H1 (cell line): ENCODE measurements around the gene LCNL1. TPM values are rescaled to one million over a fixed set of nuclear protein-coding genes. Genes with fewer than 3 reads are reported as not detected.

Experiments used
- CTCF ChIA-PET: fragments of 300-600 bp; sonication (Branson Sonifier 250); formaldehyde crosslinking; loops from one replicate; lab custom pipeline; 2021; ENCODE audit not compliant: partially characterized antibody; lab: Charles Lee
- POLR2A ChIA-PET: fragments of 300-600 bp; sonication (Branson Sonifier 250); formaldehyde crosslinking; loops from one replicate; lab custom pipeline; 2021; ENCODE audit warnings: inconsistent platforms; ENCODE audit not compliant: partially characterized antibody; lab: Charles Lee
- DNase-seq, 2 experiments: peaks; one replicate each; pipeline versions ENCODE4 v3.0.0 to v3.0.0-alpha.2; 2010 to 2022; ENCODE audit warnings: low spot score in 2 of 2, low read depth in 1 of 2, mixed read lengths in 1 of 2
- FAIRE-seq: peaks from 2 replicates; lab custom pipeline; 2011; peaks lifted over from hg19 to GRCh38; lab: Jason Lieb, UNC
- H2AFZ ChIP-seq: 2 replicates; pipeline ENCODE4 v1.8.1; 2012; ENCODE audit warnings: low read length, inconsistent platforms
- H2AK5ac ChIP-seq: 2 replicates; pipeline ENCODE4 v1.6.1; 2013; ENCODE audit warnings: low read depth, low read length
- H2BK120ac ChIP-seq: replicated peaks from 2 replicates; pipeline ENCODE3; 2013; ENCODE audit warnings: low read depth, low read length, inconsistent platforms
- H2BK12ac ChIP-seq: 2 replicates; pipeline ENCODE4 v1.6.1; 2013; ENCODE audit warnings: low read depth, low read length
- H2BK15ac ChIP-seq: 2 replicates; pipeline ENCODE4 v1.6.1; 2013; ENCODE audit warnings: low read length
- H2BK20ac ChIP-seq: 2 replicates; pipeline ENCODE4 v1.6.1; 2013; ENCODE audit warnings: low read length
- H2BK5ac ChIP-seq: 2 replicates; pipeline ENCODE4 v1.6.1; 2013; ENCODE audit warnings: low read depth, low read length
- H3K14ac ChIP-seq: 2 replicates; pipeline ENCODE4 v1.6.1; 2013; ENCODE audit warnings: inconsistent platforms; ENCODE audit not compliant: insufficient read length
- H3K18ac ChIP-seq: 2 replicates; pipeline ENCODE4 v1.6.1; 2013; ENCODE audit warnings: low read length; ENCODE audit errors: extremely low read depth
- H3K23ac ChIP-seq: 2 replicates; pipeline ENCODE4 v1.6.1; 2013; ENCODE audit warnings: inconsistent platforms; ENCODE audit not compliant: insufficient read length
- H3K23me2 ChIP-seq: 2 replicates; pipeline ENCODE4 v1.6.1; 2013; ENCODE audit warnings: low read depth, low read length
- H3K27ac ChIP-seq: 2 replicates; pipeline ENCODE4 v1.6.1; 2011; ENCODE audit warnings: low read depth, low read length, inconsistent platforms
- H3K27me3 ChIP-seq, 4 experiments: replicated peaks in 1 of 4; 1 replicate in 1 of 4; 2 replicates in 3 of 4; pipeline versions ENCODE4 v1.6.1 to v1.8.1; 2011 to 2013; ENCODE audit warnings: low read length in 3 of 4, mild to moderate bottlenecking in 3 of 4, inconsistent platforms in 2 of 4, mixed read lengths in 2 of 4, moderate library complexity in 1 of 4; ENCODE audit not compliant: control insufficient read depth in 3 of 4, insufficient read depth in 3 of 4; ENCODE audit errors: extremely low read depth in 1 of 4
- H3K36me3 ChIP-seq, 4 experiments: 2 replicates each; pipeline versions ENCODE4 v1.6.1 to v1.8.1; 2011 to 2013; ENCODE audit warnings: mild to moderate bottlenecking in 4 of 4, low read length in 3 of 4, moderate library complexity in 2 of 4, control low read depth in 1 of 4, inconsistent platforms in 1 of 4; ENCODE audit not compliant: insufficient read depth in 4 of 4, control insufficient read depth in 2 of 4
- H3K4ac ChIP-seq: replicated peaks from 2 replicates; pipeline ENCODE3; 2013; ENCODE audit warnings: low read length, low read depth, mixed read lengths, inconsistent platforms; ENCODE audit not compliant: insufficient read length
- H3K4me1 ChIP-seq, 4 experiments: replicated peaks in 1 of 4; 1 replicate in 1 of 4; 2 replicates in 3 of 4; pipeline versions ENCODE4 v1.6.1 to v1.8.1; 2011 to 2013; ENCODE audit warnings: low read length in 3 of 4, inconsistent platforms in 2 of 4, mixed read lengths in 1 of 4; ENCODE audit not compliant: insufficient read depth in 4 of 4, control insufficient read depth in 3 of 4
- H3K4me2 ChIP-seq, 2 experiments: 2 replicates each; pipeline versions ENCODE4 v1.6.1 to v1.8.1; 2011 to 2013; ENCODE audit warnings: low read depth in 2 of 2, low read length in 2 of 2, control low read depth in 1 of 2, inconsistent platforms in 1 of 2, mild to moderate bottlenecking in 1 of 2; ENCODE audit not compliant: insufficient read depth in 1 of 2
- H3K4me3 ChIP-seq, 4 experiments: fragments of 200-600, 300-600 bp in 1 of 4; sonication (generic), shearing (Covaris generic), sonication (Bioruptor Twin) in 1 of 4; 2 replicates each; pipeline versions ENCODE4 v1.5.1 to v1.8.1; 2011 to 2016; ENCODE audit warnings: low read length in 4 of 4, low read depth in 3 of 4, control low read depth in 2 of 4, inconsistent platforms in 2 of 4, mild to moderate bottlenecking in 2 of 4, mixed read lengths in 1 of 4, moderate library complexity in 1 of 4; ENCODE audit not compliant: insufficient read depth in 2 of 4; ENCODE audit errors: extremely low read depth in 1 of 4
- H3K56ac ChIP-seq: replicated peaks from 2 replicates; pipeline ENCODE3; 2013; ENCODE audit warnings: low read depth, mild to moderate bottlenecking, mixed read lengths, low read length, inconsistent platforms; ENCODE audit not compliant: insufficient read length
- H3K79me1 ChIP-seq: 2 replicates; pipeline ENCODE4 v1.6.1; 2013; ENCODE audit warnings: low read depth, low read length, control low read depth
- H3K79me2 ChIP-seq, 2 experiments: 2 replicates each; pipeline versions ENCODE4 v1.6.1 to v1.8.1; 2012 to 2013; ENCODE audit warnings: low read length in 2 of 2, mild to moderate bottlenecking in 2 of 2, inconsistent platforms in 1 of 2; ENCODE audit not compliant: insufficient read depth in 2 of 2, control insufficient read depth in 1 of 2
- H3K9ac ChIP-seq, 4 experiments: replicated peaks in 1 of 4; 1 replicate in 1 of 4; 2 replicates in 3 of 4; pipeline versions ENCODE4 v1.6.1 to v1.8.1; 2011 to 2013; ENCODE audit warnings: low read depth in 3 of 4, low read length in 3 of 4, control low read depth in 2 of 4, mild to moderate bottlenecking in 2 of 4, moderate library complexity in 2 of 4, inconsistent platforms in 1 of 4; ENCODE audit errors: extremely low read depth in 1 of 4
- H3K9me3 ChIP-seq, 2 experiments: 2 replicates each; pipeline versions ENCODE4 v1.6.1 to v1.8.1; 2012 to 2013; ENCODE audit warnings: mild to moderate bottlenecking in 2 of 2, moderate library complexity in 2 of 2, control low read depth in 1 of 2, inconsistent platforms in 1 of 2, low read depth in 1 of 2, low read length in 1 of 2, mixed read lengths in 1 of 2; ENCODE audit not compliant: insufficient read depth in 2 of 2
- H4K20me1 ChIP-seq, 2 experiments: replicated peaks in 1 of 2; 2 replicates each; pipeline versions ENCODE3 to v1.8.1; 2011 to 2013; ENCODE audit warnings: inconsistent platforms in 2 of 2, low read length in 2 of 2, mild to moderate bottlenecking in 1 of 2; ENCODE audit not compliant: insufficient read depth in 2 of 2, control insufficient read depth in 1 of 2
- H4K5ac ChIP-seq: 2 replicates; pipeline ENCODE4 v1.6.1; 2013; ENCODE audit warnings: low read length, low read depth, mixed read lengths, inconsistent platforms; ENCODE audit not compliant: insufficient read length
- H4K8ac ChIP-seq: 2 replicates; pipeline ENCODE4 v1.8.0; 2013; ENCODE audit warnings: mild to moderate bottlenecking, moderate library complexity, low read length, inconsistent platforms; ENCODE audit not compliant: insufficient read depth; ENCODE audit errors: extremely low read depth
- H4K91ac ChIP-seq: replicated peaks from 2 replicates; pipeline ENCODE3; 2013; ENCODE audit warnings: low read length, mixed read lengths, inconsistent platforms; ENCODE audit not compliant: insufficient read length
- HDAC2 ChIP-seq, 2 experiments: fragments of 300-600 bp in 1 of 2; sonication (generic) in 1 of 2; IDR thresholded peaks; 2 replicates each; pipeline ENCODE4 v1.6.1; 2011 to 2012; ENCODE audit warnings: low read depth in 2 of 2, low read length in 2 of 2, mild to moderate bottlenecking in 2 of 2, moderate library complexity in 2 of 2, borderline replicate concordance in 1 of 2, inconsistent platforms in 1 of 2
- HDAC6 ChIP-seq: IDR thresholded peaks from one replicate; pipeline ENCODE4 v1.7.1; 2012; ENCODE audit warnings: low read depth, mild to moderate bottlenecking, inconsistent platforms, low read length, moderate library complexity
- JUND ChIP-seq: IDR thresholded peaks from 2 replicates; pipeline ENCODE4 v1.6.1; 2011; ENCODE audit warnings: mild to moderate bottlenecking, improper control_type of control experiment, low read length
- RXRA ChIP-seq: IDR thresholded peaks from 2 replicates; pipeline ENCODE4 v1.6.1; 2011; ENCODE audit warnings: low read depth, mild to moderate bottlenecking, low read length, moderate library complexity; ENCODE audit not compliant: insufficient read depth
- SIN3A ChIP-seq, 2 experiments: IDR thresholded peaks in 1 of 2; conservative IDR thresholded peaks in 1 of 2; 2 replicates each; pipeline ENCODE4 v1.6.1; 2011 to 2012; ENCODE audit warnings: low read length in 2 of 2, improper control_type of control experiment in 1 of 2, low read depth in 1 of 2, mild to moderate bottlenecking in 1 of 2
- SP1 ChIP-seq: IDR thresholded peaks from 2 replicates; pipeline ENCODE4 v1.6.1; 2011; ENCODE audit warnings: low read depth, low read length
- TAF1 ChIP-seq: IDR thresholded peaks from 2 replicates; pipeline ENCODE4 v1.6.1; 2011; ENCODE audit warnings: mild to moderate bottlenecking, low read depth, low read length
- WGBS, 2 experiments: shearing (Covaris generic) in 1 of 2; methylation state at CpG; one replicate each; pipeline versions ENCODE4 v1.1.6 to v1.1.7; 2013 to 2015; ENCODE audit warnings: low lambda C conversion rate in 2 of 2, mixed read lengths in 2 of 2, inconsistent platforms in 1 of 2, low coverage in 1 of 2, missing lambda C conversion rate in 1 of 2; ENCODE audit not compliant: insufficient replicate concordance in 2 of 2, insufficient coverage in 1 of 2, insufficient read length in 1 of 2; ENCODE audit errors: extremely low coverage in 1 of 2, missing lambda C conversion rate in 1 of 2; 5-methylcytosine and 5-hydroxymethylcytosine counted together
- polyA plus RNA-seq, 7 experiments: library from polyadenylated mRNA; depleted of rRNA in 3 of 7; stranded (reverse) in 5 of 7; unstranded in 2 of 7; fragments of >200 nt in 5 of 7; fragments of 200-250 nt in 2 of 7; gene quantifications; 1 replicate in 5 of 7; 2 replicates in 1 of 7; 4 replicates in 1 of 7; pipeline versions ENCODE4 v1.2.1 to v1.2.3, GENCODE V29; 2011 to 2013; ENCODE audit warnings: missing spikeins in 2 of 7, mixed read lengths in 2 of 7
- total RNA-seq: library from RNA; stranded (reverse); fragmentation: NEBNext Ultra II Directional; extraction: Animal tissue kit (Norgen Biotek cat#: 25700); gene quantifications from 2 replicates; pipeline ENCODE4 v1.2.1, GENCODE V29; 2021

Gene LCNL1
- total and polyA plus RNA-seq, 2 of the 8 experiments (the other 6 are each of a cell fraction or from before 2014, with no cell fraction given) = 0.11 TPM; not detected in 1

DNA sequence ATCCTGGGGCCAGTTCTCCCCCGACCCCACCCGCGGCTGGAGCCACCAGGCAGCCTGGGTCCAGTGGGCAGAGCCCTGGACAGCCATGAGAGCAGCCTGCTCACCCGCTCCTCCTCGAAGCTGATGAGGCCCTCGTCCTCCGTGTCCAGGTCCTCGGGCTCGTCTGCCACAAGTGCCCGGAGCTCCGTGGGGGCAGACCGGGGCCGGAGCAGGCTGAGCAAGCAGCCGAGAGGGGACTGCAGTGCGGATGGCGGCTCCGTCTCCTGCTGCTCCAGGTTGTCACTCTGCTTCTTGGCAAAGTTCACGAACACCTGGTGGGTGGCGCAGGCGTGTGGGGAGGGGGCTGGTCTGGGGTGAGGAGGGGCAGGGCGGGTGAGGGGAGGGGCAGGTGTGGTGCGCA lies 25.5 kb downstream of the LCNL1 start:
- Histone ChIP-seq H2BK20ac (no peak overlapping the region), H3K4ac (no peak overlapping the region), H3K79me1 (no peaks in the 10 kb centered on the region), H2AK5ac (no peak overlapping the region), H3K9me3 (peaks cover 0 to 10% of the 10 kb centered on the region in 2 experiments; a peak in 1 of 4 replicates), H3K27ac (no peak overlapping the region), H3K9ac (no peak overlapping the region), H3K4me1 (peaks cover 0 to 2% (median under 1%) of the 10 kb centered on the region in 4 experiments; a peak in 2 of 7 replicates), H3K36me3 (no peaks in the 10 kb centered on the region), H2BK12ac (no peak overlapping the region), H3K27me3 (no peaks in the 10 kb centered on the region), H3K18ac (no peak overlapping the region), H4K91ac (no peak overlapping the region), H2BK120ac (no peak overlapping the region), H4K5ac (no peak overlapping the region), H3K79me2 (no peaks in the 10 kb centered on the region), H3K23me2 (no peaks in the 10 kb centered on the region), H3K14ac (no peak overlapping the region), H3K4me3 (no peak overlapping the region), H3K4me2 (no peak overlapping the region), H2BK15ac (no peak overlapping the region), H3K23ac (no peak overlapping the region), H4K20me1 (no peaks in the 10 kb centered on the region), H4K8ac (no peak overlapping the region), H2AFZ (no peak overlapping the region), H3K56ac (no peak overlapping the region), H2BK5ac (no peak overlapping the region)
- DNase-seq (no peak), FAIRE-seq (no peak)
- WGBS, 2 experiments = 76% methylated on average over 19 of the region's 22 CpGs; no CpG with 5 or more reads in 1 of the 2 experiments
- ChIA-PET POLR2A (no interaction called here), CTCF (interaction anchor here (0.8 to 2.5 kb wide), 5 partner anchors 21 to 61 kb away, joined by 3 to 12 read pairs (median 4); partner anchors contain the start of gene PTGDS)
- no peak for TF ChIP-seq HDAC2 (IDR thresholded peaks at IDR 0.05; ENCODE audit: borderline replicate concordance in 1 of 2, low read depth in 2 of 2, low read length in 2 of 2)
- no peak for TF ChIP-seq JUND
- TF ChIP-seq RXRA = no peak
- no peak for TF ChIP-seq SP1
- no peak for TF ChIP-seq SIN3A (conservative IDR thresholded peaks at IDR 0.05 in 1 of 2, IDR thresholded peaks at IDR 0.05 in 1 of 2; ENCODE audit: low read depth in 1 of 2, low read length in 2 of 2)
- no peak for TF ChIP-seq HDAC6
- TF ChIP-seq TAF1 = no peak
